ENCODE data around the gene SLC30A3. TPM values are rescaled to one million over a fixed set of nuclear protein-coding genes. Genes with fewer than 3 reads are reported as not detected.

Gene SLC30A3
- total and polyA plus RNA-seq, 4 experiments from 2014 or later, result not detected

DNA sequence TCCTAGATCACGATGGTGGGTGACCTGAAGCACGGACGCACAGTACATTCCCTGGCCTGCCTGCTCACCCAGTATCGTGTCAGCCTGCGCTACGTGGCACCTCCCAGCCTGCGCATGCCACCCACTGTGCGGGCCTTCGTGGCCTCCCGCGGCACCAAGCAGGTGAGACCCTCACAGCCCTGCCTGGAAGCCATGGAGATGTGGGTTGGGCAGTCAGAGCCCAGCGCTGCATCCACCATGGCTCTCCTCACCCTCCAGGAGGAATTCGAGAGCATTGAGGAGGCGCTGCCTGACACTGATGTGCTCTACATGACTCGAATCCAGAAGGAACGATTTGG is 20.3 kb downstream of the SLC30A3 start:
- Histone ChIP-seq H3K27me3 (ENCODE audit: insufficient read depth, low read length) (no peaks in the 10 kb centered on the region), H3K36me3 (ENCODE audit: insufficient read depth, low read length) (peaks cover 52% of the 10 kb centered on the region), H3K4me1 (ENCODE audit: insufficient read depth, low read length) (peaks cover 9% of the 10 kb centered on the region), H3K27ac (ENCODE audit: low read depth, low read length) (no peak overlapping the region), H3K4me3 (ENCODE audit: low read length in 2 of 2) (no peak overlapping the region), H3K9me3 (ENCODE audit: control insufficient read depth in 1 of 2, low read length in 2 of 2) (no peaks in the 10 kb centered on the region)
- peaks cover 0 to 2% (median 0%) of the 10 kb centered on the region in 8 donors for H3K9me3 Mint-ChIP-seq
- peak overlapping the region in 5 of 7 donors; percentile 8 to 81 (median 18) for H3K27ac Mint-ChIP-seq
- H3K36me3 Mint-ChIP-seq, result peaks cover 28 to 61% of the 10 kb centered on the region in 2 donors
- no peak overlapping the region for H3K4me3 Mint-ChIP-seq
- peaks cover 0 to 19% (median 7%) of the 10 kb centered on the region in 4 donors for H3K4me1 Mint-ChIP-seq
- ChIA-PET CTCF (ENCODE audit: partially characterized antibody) (interaction anchor here (1.1 kb wide), 2 partner anchors 10 to 37 kb away, joined by 3 to 4 read pairs; no protein-coding TSS in a partner anchor), POLR2A (ENCODE audit: partially characterized antibody) (no interaction called here)
- H3K27me3 Mint-ChIP-seq, result no peaks in the 10 kb centered on the region
- intact Hi-C loops (cut with micrococcal nuclease), result no loop called here
- no peak for DNase-seq

DNA sequence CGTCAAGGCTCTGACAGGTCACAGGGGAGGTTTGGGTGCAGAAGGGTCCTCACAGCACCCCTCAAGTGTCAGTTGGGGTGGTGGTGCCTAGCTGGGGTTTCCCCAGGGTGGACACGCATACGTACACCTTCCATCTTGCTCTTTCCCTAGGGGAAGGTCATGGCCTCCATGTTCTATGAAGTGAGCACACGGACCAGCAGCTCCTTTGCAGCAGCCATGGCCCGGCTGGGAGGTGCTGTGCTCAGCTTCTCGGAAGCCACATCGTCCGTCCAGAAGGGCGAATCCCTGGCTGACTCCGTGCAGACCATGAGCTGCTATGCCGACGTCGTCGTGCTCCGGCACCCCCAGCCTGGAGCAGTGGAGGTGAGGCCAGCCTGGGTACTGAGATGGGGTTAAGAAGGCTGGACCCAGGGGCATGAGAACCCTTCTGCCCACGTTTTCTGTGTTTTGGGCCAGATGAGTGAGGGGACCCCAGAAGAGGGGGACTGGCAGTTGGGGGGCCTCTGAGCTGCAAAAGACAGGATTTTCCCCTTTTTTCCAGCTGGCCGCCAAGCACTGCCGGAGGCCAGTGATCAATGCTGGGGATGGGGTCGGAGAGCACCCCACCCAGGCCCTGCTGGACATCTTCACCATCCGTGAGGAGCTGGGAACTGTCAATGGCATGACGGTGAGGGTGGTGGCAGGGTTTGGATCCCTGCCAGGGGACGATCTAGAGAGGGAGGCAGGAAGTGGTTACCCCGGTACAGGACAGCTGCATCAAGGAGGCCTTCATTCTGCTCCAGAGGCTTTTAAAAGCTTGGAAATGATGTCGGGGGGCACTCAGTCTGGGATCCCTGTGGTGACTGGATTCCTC is 20.9 kb downstream of the SLC30A3 start:
- H3K4me1 Mint-ChIP-seq, result peaks cover 0 to 19% (median 7%) of the 10 kb centered on the region in 4 donors

DNA sequence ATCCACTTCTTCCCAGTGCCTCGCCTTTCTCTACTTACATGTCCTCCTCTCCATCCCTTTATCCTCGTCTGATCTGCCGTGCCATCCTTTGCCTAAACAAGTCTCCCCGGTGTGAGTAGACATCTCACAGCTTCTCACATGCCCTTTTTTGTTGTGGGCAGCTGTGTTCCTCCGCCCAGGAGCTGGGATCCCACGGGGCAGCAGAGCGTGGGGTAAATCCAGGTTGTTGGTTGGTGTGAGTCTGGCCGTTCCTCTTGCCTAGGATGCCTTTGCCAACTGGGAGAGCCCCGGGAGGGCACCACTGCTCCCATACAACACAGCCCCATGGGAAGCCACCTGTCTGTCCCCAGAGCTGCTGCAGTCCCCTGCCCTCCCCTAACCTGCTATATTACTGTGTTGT is 22.4 kb downstream of the SLC30A3 start:
- H3K9me3 Mint-ChIP-seq, result peaks cover 0 to 2% (median 0%) of the 10 kb centered on the region in 8 donors
- Histone ChIP-seq H3K36me3 (ENCODE audit: insufficient read depth, low read length) (peaks cover 70% of the 10 kb centered on the region), H3K4me3 (ENCODE audit: low read length in 2 of 2) (no peak overlapping the region), H3K27ac (ENCODE audit: low read depth, low read length) (no peak overlapping the region), H3K4me1 (ENCODE audit: insufficient read depth, low read length) (peaks cover 9% of the 10 kb centered on the region), H3K9me3 (ENCODE audit: control insufficient read depth in 1 of 2, low read length in 2 of 2) (no peaks in the 10 kb centered on the region), H3K27me3 (ENCODE audit: insufficient read depth, low read length) (no peaks in the 10 kb centered on the region)
- ChIA-PET CTCF (ENCODE audit: partially characterized antibody) (no interaction called here), POLR2A (ENCODE audit: partially characterized antibody) (no interaction called here)
- peak overlapping the region in 2 of 7 donors; percentile 35 to 42 for H3K27ac Mint-ChIP-seq
- H3K27me3 Mint-ChIP-seq, result no peaks in the 10 kb centered on the region
- intact Hi-C loops (cut with micrococcal nuclease), result no loop called here
- H3K36me3 Mint-ChIP-seq, result peaks cover 41 to 81% of the 10 kb centered on the region in 2 donors
- no peak overlapping the region for H3K4me3 Mint-ChIP-seq
- no peak for DNase-seq
- peaks cover 0 to 19% (median 7%) of the 10 kb centered on the region in 4 donors for H3K4me1 Mint-ChIP-seq

More for the DNA sequence above, 20.9 kb downstream of the SLC30A3 start:
- CTCF ChIA-PET (ENCODE audit: partially characterized antibody), result interaction anchor here (1.1 to 1.3 kb wide), 3 partner anchors 10 to 61 kb away, joined by 3 to 4 read pairs (median 4); no protein-coding TSS in a partner anchor
- Histone ChIP-seq H3K27ac (ENCODE audit: low read depth, low read length) (no peak overlapping the region), H3K4me3 (ENCODE audit: low read length in 2 of 2) (no peak overlapping the region), H3K9me3 (ENCODE audit: control insufficient read depth in 1 of 2, low read length in 2 of 2) (no peaks in the 10 kb centered on the region), H3K36me3 (ENCODE audit: insufficient read depth, low read length) (peaks cover 56% of the 10 kb centered on the region), H3K4me1 (ENCODE audit: insufficient read depth, low read length) (peaks cover 9% of the 10 kb centered on the region), H3K27me3 (ENCODE audit: insufficient read depth, low read length) (no peaks in the 10 kb centered on the region)
- Mint-ChIP-seq H3K27ac (peak overlapping the region in 4 of 7 donors; percentile 8 to 81 (median 43)), H3K36me3 (peaks cover 33 to 67% of the 10 kb centered on the region in 2 donors), H3K27me3 (no peaks in the 10 kb centered on the region), H3K9me3 (peaks cover 0 to 2% (median 0%) of the 10 kb centered on the region in 8 donors), H3K4me3 (peak overlapping the region in 1 of 8 donors; percentile 16)
- no peak for DNase-seq
- POLR2A ChIA-PET (ENCODE audit: partially characterized antibody), result no interaction called here
- intact Hi-C loops (cut with micrococcal nuclease), result no loop called here

DNA sequence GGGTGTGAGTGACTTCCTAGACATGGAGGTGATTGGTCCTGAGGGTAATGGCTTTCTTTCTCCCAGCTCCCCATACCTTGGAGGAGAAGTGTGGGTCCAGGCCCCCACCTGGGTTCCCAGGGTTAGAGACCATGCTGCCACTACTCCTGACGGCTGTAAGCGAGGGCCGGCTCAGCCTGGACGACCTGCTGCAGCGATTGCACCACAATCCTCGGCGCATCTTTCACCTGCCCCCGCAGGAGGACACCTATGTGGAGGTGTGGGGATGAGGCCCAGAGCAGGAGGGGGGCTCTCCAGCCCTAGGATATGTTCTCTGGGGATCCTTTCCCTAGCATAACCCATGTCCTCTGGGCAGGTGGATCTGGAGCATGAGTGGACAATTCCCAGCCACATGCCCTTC is 23.9 kb downstream of the SLC30A3 start:
- Histone ChIP-seq H3K27ac (ENCODE audit: low read depth, low read length) (no peak overlapping the region), H3K36me3 (ENCODE audit: insufficient read depth, low read length) (peaks cover 84% of the 10 kb centered on the region), H3K9me3 (ENCODE audit: control insufficient read depth in 1 of 2, low read length in 2 of 2) (no peaks in the 10 kb centered on the region), H3K4me3 (ENCODE audit: low read length in 2 of 2) (no peak overlapping the region), H3K4me1 (ENCODE audit: insufficient read depth, low read length) (peaks cover 9% of the 10 kb centered on the region), H3K27me3 (ENCODE audit: insufficient read depth, low read length) (no peaks in the 10 kb centered on the region)
- POLR2A ChIA-PET (ENCODE audit: partially characterized antibody), result no interaction called here
- no peak overlapping the region for H3K4me3 Mint-ChIP-seq
- no peaks in the 10 kb centered on the region for H3K27me3 Mint-ChIP-seq
- peaks cover 46 to 94% of the 10 kb centered on the region in 2 donors for H3K36me3 Mint-ChIP-seq
- peaks cover 0 to 19% (median 7%) of the 10 kb centered on the region in 4 donors for H3K4me1 Mint-ChIP-seq
- peaks cover 0 to 2% (median 0%) of the 10 kb centered on the region in 8 donors for H3K9me3 Mint-ChIP-seq
- intact Hi-C loops (cut with micrococcal nuclease), result no loop called here
- DNase-seq, result no peak
- peak overlapping the region in 1 of 7 donors; percentile 64 for H3K27ac Mint-ChIP-seq
- CTCF ChIA-PET (ENCODE audit: partially characterized antibody), result interaction anchor here (1.3 kb wide), 1 partner anchor 41 kb away, joined by 3 read pairs; no protein-coding TSS in a partner anchor

DNA sequence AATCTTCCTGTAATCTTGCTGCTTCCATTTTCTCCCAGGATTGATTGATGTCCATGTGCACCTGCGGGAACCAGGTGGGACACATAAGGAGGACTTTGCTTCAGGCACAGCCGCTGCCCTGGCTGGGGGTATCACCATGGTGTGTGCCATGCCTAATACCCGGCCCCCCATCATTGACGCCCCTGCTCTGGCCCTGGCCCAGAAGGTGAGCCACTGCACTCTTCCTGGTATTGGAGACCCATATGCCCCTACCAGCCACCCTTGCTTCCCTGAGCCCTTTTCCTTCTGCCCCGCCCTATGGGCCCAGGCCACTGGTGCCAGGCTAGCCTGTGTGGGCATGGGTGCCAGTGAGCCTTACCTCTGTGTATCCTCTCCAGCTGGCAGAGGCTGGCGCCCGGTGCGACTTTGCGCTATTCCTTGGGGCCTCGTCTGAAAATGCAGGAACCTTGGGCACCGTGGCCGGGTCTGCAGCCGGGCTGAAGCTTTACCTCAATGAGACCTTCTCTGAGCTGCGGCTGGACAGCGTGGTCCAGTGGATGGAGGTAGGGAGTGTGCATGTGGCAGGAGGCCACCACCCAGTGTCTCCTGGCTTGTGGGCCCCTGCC is 25.4 kb downstream of the SLC30A3 start:
- POLR2A ChIA-PET (ENCODE audit: partially characterized antibody), result no interaction called here
- H3K4me3 Mint-ChIP-seq, result no peak overlapping the region
- DNase-seq, result no peak
- no peaks in the 10 kb centered on the region for H3K27me3 Mint-ChIP-seq
- peaks cover 0 to 2% (median 0%) of the 10 kb centered on the region in 8 donors for H3K9me3 Mint-ChIP-seq
- H3K9me3 ChIP-seq (ENCODE audit: control insufficient read depth in 1 of 2, low read length in 2 of 2), result no peaks in the 10 kb centered on the region
- no peaks in the 10 kb centered on the region for H3K27me3 ChIP-seq (ENCODE audit: insufficient read depth, low read length)
- H3K4me1 Mint-ChIP-seq, result peaks cover 0 to 14% (median 7%) of the 10 kb centered on the region in 4 donors
- peaks cover 86% of the 10 kb centered on the region for H3K36me3 ChIP-seq (ENCODE audit: insufficient read depth, low read length)
- CTCF ChIA-PET (ENCODE audit: partially characterized antibody), result interaction anchor here (0.5 kb wide), 1 partner anchor 67 kb away, joined by 3 read pairs; no protein-coding TSS in a partner anchor
- peaks cover 8% of the 10 kb centered on the region for H3K4me1 ChIP-seq (ENCODE audit: insufficient read depth, low read length)
- no peak overlapping the region for H3K4me3 ChIP-seq (ENCODE audit: low read length in 2 of 2)
- H3K36me3 Mint-ChIP-seq, result peaks cover 59 to 97% of the 10 kb centered on the region in 2 donors
- no peak overlapping the region for H3K27ac Mint-ChIP-seq
- intact Hi-C loops (cut with micrococcal nuclease), result no loop called here
- H3K27ac ChIP-seq (ENCODE audit: low read depth, low read length), result no peak overlapping the region

DNA sequence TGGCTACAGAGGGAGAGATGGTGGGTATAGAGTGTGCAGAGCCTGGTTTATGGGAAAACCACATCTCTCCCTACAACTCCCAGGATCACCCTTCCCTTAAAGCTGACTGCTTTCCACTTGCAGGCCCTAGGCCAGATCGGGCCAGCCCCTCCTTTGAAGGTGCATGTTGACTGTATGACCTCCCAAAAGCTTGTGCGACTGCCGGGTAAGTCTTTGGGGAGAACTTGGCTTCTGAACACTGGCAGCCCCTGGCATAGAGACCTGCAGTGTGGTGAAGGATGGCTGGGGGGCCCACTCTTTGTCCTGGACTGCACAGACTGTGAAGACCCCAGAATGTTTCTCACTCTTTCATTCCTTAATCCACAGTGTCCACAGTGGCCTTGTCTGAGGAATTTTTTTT is 26.2 kb downstream of the SLC30A3 start:
- ChIA-PET CTCF (ENCODE audit: partially characterized antibody) (no interaction called here), POLR2A (ENCODE audit: partially characterized antibody) (no interaction called here)
- H3K4me1 Mint-ChIP-seq, result peaks cover 0 to 5% (median 2%) of the 10 kb centered on the region in 4 donors
- peaks cover 64 to 97% of the 10 kb centered on the region in 2 donors for H3K36me3 Mint-ChIP-seq
- no peaks in the 10 kb centered on the region for H3K9me3 ChIP-seq (ENCODE audit: control insufficient read depth in 1 of 2, low read length in 2 of 2)
- H3K27me3 Mint-ChIP-seq, result no peaks in the 10 kb centered on the region
- no peak overlapping the region for H3K4me3 Mint-ChIP-seq
- no peak for DNase-seq
- no peak overlapping the region for H3K27ac ChIP-seq (ENCODE audit: low read depth, low read length)
- intact Hi-C loops (cut with micrococcal nuclease), result no loop called here
- H3K36me3 ChIP-seq (ENCODE audit: insufficient read depth, low read length), result peaks cover 90% of the 10 kb centered on the region
- H3K27me3 ChIP-seq (ENCODE audit: insufficient read depth, low read length), result no peaks in the 10 kb centered on the region
- H3K4me1 ChIP-seq (ENCODE audit: insufficient read depth, low read length), result peaks cover under 1% of the 10 kb centered on the region
- H3K9me3 Mint-ChIP-seq, result peaks cover 0 to 2% (median 0%) of the 10 kb centered on the region in 8 donors
- peak overlapping the region in 1 of 7 donors; percentile 49 for H3K27ac Mint-ChIP-seq
- no peak overlapping the region for H3K4me3 ChIP-seq (ENCODE audit: low read length in 2 of 2)

DNA sequence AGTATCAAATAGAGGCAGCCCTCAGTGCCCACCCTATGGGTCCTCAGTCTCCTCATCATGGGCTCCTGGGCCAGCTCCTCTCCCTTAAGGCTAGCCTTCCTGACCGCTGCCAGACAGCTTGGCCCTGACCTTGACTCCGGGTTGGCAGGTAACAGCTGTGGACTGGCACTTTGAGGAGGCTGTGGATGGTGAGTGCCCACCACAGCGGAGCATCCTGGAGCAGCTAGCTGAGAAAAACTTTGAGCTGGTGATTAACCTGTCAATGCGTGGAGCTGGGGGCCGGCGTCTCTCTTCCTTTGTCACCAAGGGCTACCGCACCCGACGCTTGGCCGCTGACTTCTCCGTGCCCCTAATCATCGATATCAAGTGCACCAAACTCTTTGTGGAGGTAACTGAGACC is 26.7 kb downstream of the SLC30A3 start:
- no peaks in the 10 kb centered on the region for H3K27me3 ChIP-seq (ENCODE audit: insufficient read depth, low read length)
- ChIA-PET POLR2A (ENCODE audit: partially characterized antibody) (no interaction called here), CTCF (ENCODE audit: partially characterized antibody) (interaction anchor here (0.7 kb wide), 1 partner anchor 13 kb away, joined by 3 read pairs; no protein-coding TSS in a partner anchor)
- no peak for DNase-seq
- H3K9me3 ChIP-seq (ENCODE audit: control insufficient read depth in 1 of 2, low read length in 2 of 2), result no peaks in the 10 kb centered on the region
- intact Hi-C loops (cut with micrococcal nuclease), result no loop called here
- Mint-ChIP-seq H3K27me3 (no peaks in the 10 kb centered on the region), H3K4me3 (no peak overlapping the region), H3K4me1 (peaks cover 0 to under 1% (median 0%) of the 10 kb centered on the region in 4 donors), H3K9me3 (peaks cover 0 to 2% (median 0%) of the 10 kb centered on the region in 8 donors), H3K36me3 (peaks cover 64 to 97% of the 10 kb centered on the region in 2 donors), H3K27ac (peak overlapping the region in 2 of 7 donors; percentile 49 to 61)
- H3K27ac ChIP-seq (ENCODE audit: low read depth, low read length), result no peak overlapping the region
- no peak overlapping the region for H3K4me3 ChIP-seq (ENCODE audit: low read length in 2 of 2)
- H3K36me3 ChIP-seq (ENCODE audit: insufficient read depth, low read length), result peaks cover 92% of the 10 kb centered on the region
- H3K4me1 ChIP-seq (ENCODE audit: insufficient read depth, low read length), result no peaks in the 10 kb centered on the region

Measured in CD4-positive, alpha-beta memory T cell (primary cell).